Activated CD8-positive, alpha-beta T cell treated with anti-CD3 and anti-CD28 coated beads for 36 hours (primary cell): Measurements from ENCODE around the gene CPA4. TPM values are rescaled to one million over a fixed set of nuclear protein-coding genes. Genes with fewer than 3 reads are reported as not detected.

ENCODE experiments used
- ATAC-seq: fragments of 200-7000 bp; cut with Tn5 transposase; one replicate; pipeline ENCODE4 v1.10.0; 2021; ENCODE audit warnings: mild to moderate bottlenecking, moderate library complexity
- CTCF ChIA-PET: fragments of 350-600 bp; sonication (Branson Sonifier 250); formaldehyde crosslinking; loops from one replicate; lab custom pipeline; 2021; ENCODE audit warnings: antibody characterized with exemption; lab: Charles Lee
- POLR2A ChIA-PET: fragments of 350-600 bp; sonication (Branson Sonifier 250); formaldehyde crosslinking; loops from one replicate; lab custom pipeline; 2021; ENCODE audit warnings: antibody characterized with exemption; lab: Charles Lee
- DNase-seq: peaks from one replicate; pipeline ENCODE4 v3.0.0-alpha.2; 2020
- H3K27ac Mint-ChIP-seq: one replicate; pipeline ENCODE4 v1.8.0; 2021; ENCODE audit warnings: mild to moderate bottlenecking, mixed read lengths
- H3K27me3 Mint-ChIP-seq: one replicate; pipeline ENCODE4 v1.8.0; 2021; ENCODE audit warnings: mixed read lengths
- H3K36me3 Mint-ChIP-seq: one replicate; pipeline ENCODE4 v1.8.0; 2021; ENCODE audit warnings: low read depth, mixed read lengths
- H3K4me1 Mint-ChIP-seq: one replicate; pipeline ENCODE4 v1.8.0; 2021; ENCODE audit warnings: low read depth, mixed read lengths
- H3K4me3 Mint-ChIP-seq: one replicate; pipeline ENCODE4 v1.8.0; 2021; ENCODE audit warnings: mild to moderate bottlenecking, moderate library complexity, mixed read lengths
- H3K9me3 Mint-ChIP-seq: one replicate; pipeline ENCODE4 v1.8.0; 2021; ENCODE audit warnings: mixed read lengths
- intact Hi-C: fragments of 100-400 bp; cut with micrococcal nuclease; formaldehyde crosslinking; loops from one replicate; pipeline ENCODE4 v1.10.0; 2022
- total RNA-seq, 2 experiments: library from RNA; stranded (reverse); gene quantifications; one replicate each; pipeline ENCODE4 v1.2.3, GENCODE V29; 2021
- TF ChIP-seq, protein P1 (sequence below): fragments of 200-600 bp; IDR thresholded peaks from one replicate; pipeline ENCODE4 v1.8.0; 2022; ENCODE audit warnings: antibody characterized with exemption, mild to moderate bottlenecking

The CPA4 gene
- total RNA-seq, 2 experiments from 2014 or later, result not detected

- intact Hi-C loops, result no loop called here
- Mint-ChIP-seq H3K27ac (no peak overlapping the region), H3K9me3 (peaks cover 13% of the 10 kb centered on the region), H3K4me1 (peaks cover 5% of the 10 kb centered on the region), H3K36me3 (no peaks in the 10 kb centered on the region), H3K27me3 (no peaks in the 10 kb centered on the region), H3K4me3 (no peak overlapping the region)
- TF ChIP-seq, protein P1, sequence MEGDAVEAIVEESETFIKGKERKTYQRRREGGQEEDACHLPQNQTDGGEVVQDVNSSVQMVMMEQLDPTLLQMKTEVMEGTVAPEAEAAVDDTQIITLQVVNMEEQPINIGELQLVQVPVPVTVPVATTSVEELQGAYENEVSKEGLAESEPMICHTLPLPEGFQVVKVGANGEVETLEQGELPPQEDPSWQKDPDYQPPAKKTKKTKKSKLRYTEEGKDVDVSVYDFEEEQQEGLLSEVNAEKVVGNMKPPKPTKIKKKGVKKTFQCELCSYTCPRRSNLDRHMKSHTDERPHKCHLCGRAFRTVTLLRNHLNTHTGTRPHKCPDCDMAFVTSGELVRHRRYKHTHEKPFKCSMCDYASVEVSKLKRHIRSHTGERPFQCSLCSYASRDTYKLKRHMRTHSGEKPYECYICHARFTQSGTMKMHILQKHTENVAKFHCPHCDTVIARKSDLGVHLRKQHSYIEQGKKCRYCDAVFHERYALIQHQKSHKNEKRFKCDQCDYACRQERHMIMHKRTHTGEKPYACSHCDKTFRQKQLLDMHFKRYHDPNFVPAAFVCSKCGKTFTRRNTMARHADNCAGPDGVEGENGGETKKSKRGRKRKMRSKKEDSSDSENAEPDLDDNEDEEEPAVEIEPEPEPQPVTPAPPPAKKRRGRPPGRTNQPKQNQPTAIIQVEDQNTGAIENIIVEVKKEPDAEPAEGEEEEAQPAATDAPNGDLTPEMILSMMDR, result no peak
- CTCF ChIA-PET, result no interaction called here
- ATAC-seq (no peak), DNase-seq (no peak)
- POLR2A ChIA-PET, result no interaction called here
These were observed 67.6 kb downstream of the CPA4 start for GRCh38 chr7:130360518-130360917.

DNA sequence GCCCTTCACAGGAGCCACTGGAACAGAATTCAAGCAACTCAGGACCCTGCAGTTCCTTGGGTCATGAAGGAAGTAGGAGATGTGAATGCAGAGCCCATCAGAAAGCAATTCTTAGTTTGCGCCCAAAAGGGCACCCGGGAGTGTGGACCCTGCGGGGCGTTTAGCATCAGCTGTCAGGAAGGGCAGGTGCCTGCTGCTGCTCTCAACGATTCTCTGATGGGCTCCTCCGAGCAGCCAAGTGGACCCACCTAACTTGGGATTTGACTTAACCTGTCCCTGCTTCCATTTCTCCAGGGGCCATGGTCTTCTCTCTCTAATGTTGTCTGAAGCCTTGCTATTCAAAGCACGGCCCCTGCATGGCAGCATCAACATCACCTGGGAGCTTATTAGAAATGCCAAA lies 68.7 kb downstream of the CPA4 start:
- no peak for DNase-seq
- CTCF ChIA-PET, result no interaction called here
- TF ChIP-seq, protein P1, result no peak
- Mint-ChIP-seq H3K27ac (no peak overlapping the region), H3K36me3 (no peaks in the 10 kb centered on the region), H3K4me3 (no peak overlapping the region), H3K27me3 (no peaks in the 10 kb centered on the region), H3K9me3 (peaks cover 13% of the 10 kb centered on the region), H3K4me1 (peaks cover 10% of the 10 kb centered on the region)
- POLR2A ChIA-PET, result no interaction called here
- ATAC-seq, result no peak
- intact Hi-C loops, result no loop called here

DNA sequence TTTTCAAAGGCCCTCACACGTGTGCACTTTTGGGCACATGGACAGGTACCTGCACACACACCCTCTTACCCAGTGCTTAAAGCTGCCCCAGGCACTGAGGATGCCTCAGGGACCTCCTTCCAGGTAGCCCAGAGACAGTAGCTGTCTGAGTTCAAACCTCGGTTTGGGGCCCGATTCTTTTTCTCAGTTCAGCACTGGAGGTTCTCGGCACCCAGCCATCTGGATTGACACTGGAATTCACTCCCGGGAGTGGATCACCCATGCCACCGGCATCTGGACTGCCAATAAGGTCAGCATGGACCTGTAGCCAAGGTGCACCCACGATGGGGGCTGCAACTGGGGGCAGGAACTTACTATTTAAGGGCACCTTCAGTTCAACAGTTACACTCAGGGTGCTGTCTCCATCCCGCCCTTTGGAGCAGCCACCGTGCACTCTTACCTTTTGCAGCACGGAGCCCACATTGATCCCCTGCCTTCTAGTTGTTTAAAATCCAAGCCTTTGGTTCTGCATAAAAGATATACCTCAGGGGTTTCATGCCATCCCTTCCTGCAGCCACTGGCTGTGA lies 69.4 kb downstream of the CPA4 start:
- POLR2A ChIA-PET, result no interaction called here
- ATAC-seq (no peak), DNase-seq (no peak)
- no peak overlapping the region for H3K4me3 Mint-ChIP-seq
- H3K36me3 Mint-ChIP-seq, result no peaks in the 10 kb centered on the region
- TF ChIP-seq, protein P1, result no peak
- H3K27ac Mint-ChIP-seq, result no peak overlapping the region
- CTCF ChIA-PET, result no interaction called here
- H3K4me1 Mint-ChIP-seq, result peaks cover 16% of the 10 kb centered on the region
- H3K9me3 Mint-ChIP-seq, result peaks cover 16% of the 10 kb centered on the region
- intact Hi-C loops, result no loop called here
- H3K27me3 Mint-ChIP-seq, result no peaks in the 10 kb centered on the region

- TF ChIP-seq, protein P1, result no peak
- no peak overlapping the region for H3K4me3 Mint-ChIP-seq
- H3K27ac Mint-ChIP-seq, result no peak overlapping the region
- ChIA-PET POLR2A (interaction anchor here (1.0 kb wide), 1 partner anchor 29 kb away, joined by 4 read pairs; no protein-coding TSS in a partner anchor), CTCF (no interaction called here)
- H3K36me3 Mint-ChIP-seq, result no peaks in the 10 kb centered on the region
- H3K27me3 Mint-ChIP-seq, result no peaks in the 10 kb centered on the region
- DNase-seq, result peak; percentile 65
- peaks cover 17% of the 10 kb centered on the region for H3K4me1 Mint-ChIP-seq
- intact Hi-C loops, result no loop called here
- H3K9me3 Mint-ChIP-seq, result peaks cover 16% of the 10 kb centered on the region
- peak; percentile 78 for ATAC-seq
These were observed 70.3 kb downstream of the CPA4 start for GRCh38 chr7:130363026-130363847.

- ChIA-PET CTCF (no interaction called here), POLR2A (no interaction called here)
- DNase-seq, result no peak
- Mint-ChIP-seq H3K4me1 (peaks cover 27% of the 10 kb centered on the region), H3K27me3 (no peaks in the 10 kb centered on the region), H3K9me3 (peaks cover 14% of the 10 kb centered on the region), H3K27ac (no peak overlapping the region), H3K4me3 (no peak overlapping the region), H3K36me3 (no peaks in the 10 kb centered on the region)
- intact Hi-C loops, result no loop called here
- no peak for ATAC-seq
- TF ChIP-seq, protein P1, result no peak
These were observed 71.5 kb downstream of the CPA4 start for GRCh38 chr7:130364451-130364850.
